Measurements from ENCODE around the gene STX16. TPM values are rescaled to one million over a fixed set of nuclear protein-coding genes. Genes with fewer than 3 reads are reported as not detected.
"Not testable (repeated sequence)": the region's sequence is repeated elsewhere in the genome, so short reads cannot be mapped to it uniquely, and the experiment has no call there.

Gene STX16
- polyA plus RNA-seq, 6 donors from 2014 or later: 15.7 to 35.7 (median 20.8) TPM

GRCh38 chr20:58647162-58647795 lies 3.8 kb upstream of the STX16 start:
- DNase-seq (no peak), ATAC-seq (ENCODE audit: low read depth in 2 of 2) (no peak)
- Mint-ChIP-seq H3K9me3 (no peaks in the 10 kb centered on the region), H3K4me3 (peak overlapping the region in 4 of 8 donors; percentile 29 to 81 (median 32)), H3K36me3 (no peaks in the 10 kb centered on the region), H3K27ac (peak overlapping the region in 1 of 6 donors; percentile 3), H3K4me1 (peaks cover 10 to 17% (median 17%) of the 10 kb centered on the region in 3 donors), H3K27me3 (peaks cover 3 to 24% (median 21%) of the 10 kb centered on the region in 3 donors)

DNA sequence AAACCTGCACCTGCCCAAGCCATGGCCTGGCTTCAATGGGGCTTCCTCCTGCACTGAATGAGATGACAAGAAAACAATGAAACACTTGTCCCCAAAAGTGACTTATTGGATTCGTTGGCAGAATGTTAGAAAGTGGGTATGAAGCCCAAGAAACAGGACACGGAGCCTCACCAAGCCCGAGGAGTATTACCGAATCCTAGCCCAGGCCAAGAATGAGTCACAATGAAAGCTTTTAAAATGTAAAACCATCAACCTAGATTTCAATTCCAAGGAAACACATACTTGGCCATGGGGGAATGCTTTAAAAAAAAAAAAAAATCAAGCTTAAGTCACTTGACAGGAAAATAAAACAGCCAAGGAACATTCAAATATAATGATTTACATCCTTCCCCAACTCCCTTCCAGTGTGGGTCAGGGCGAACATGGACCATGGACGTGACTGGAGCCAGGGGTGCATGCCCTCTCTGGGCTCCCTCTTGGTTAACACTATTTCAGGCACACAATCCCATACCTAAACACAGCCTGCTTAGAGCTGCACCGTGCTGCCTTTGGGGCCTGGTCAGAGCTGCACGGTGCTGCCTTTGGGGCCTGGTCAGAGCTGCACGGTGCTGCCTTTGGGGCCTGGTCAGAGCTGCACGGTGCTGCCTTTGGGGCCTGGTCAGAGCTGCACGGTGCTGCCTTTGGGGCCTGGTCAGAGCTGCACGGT lies 3.1 kb upstream of the STX16 start:
- H3K4me1 Mint-ChIP-seq: peaks cover 17 to 20% (median 19%) of the 10 kb centered on the region in 3 donors
- H3K9me3 Mint-ChIP-seq: no peaks in the 10 kb centered on the region
- peaks cover 0 to 18% (median 15%) of the 10 kb centered on the region in 3 donors for H3K27me3 Mint-ChIP-seq
- H3K4me3 Mint-ChIP-seq: peak overlapping the region in 6 of 8 donors; percentile 29 to 81 (median 38)
- H3K27ac Mint-ChIP-seq: peak overlapping the region in 1 of 6 donors; percentile 3
- H3K36me3 Mint-ChIP-seq: no peaks in the 10 kb centered on the region
- no peak for DNase-seq
- no peak for ATAC-seq (ENCODE audit: low read depth in 2 of 2)

DNA sequence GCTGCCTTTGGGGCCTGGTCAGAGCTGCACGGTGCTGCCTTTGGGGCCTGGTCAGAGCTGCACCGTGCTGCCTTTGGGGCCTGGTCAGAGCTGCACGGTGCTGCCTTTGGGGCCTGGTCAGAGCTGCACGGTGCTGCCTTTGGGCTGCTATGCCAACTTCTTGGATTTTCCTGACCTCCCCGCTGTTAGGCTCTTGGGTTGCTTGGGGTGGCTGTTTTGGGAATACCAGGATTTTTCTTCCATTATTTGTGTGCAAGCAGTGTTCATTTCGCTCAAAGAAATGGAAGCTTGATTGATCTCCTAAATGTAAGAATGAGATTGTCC lies 2.6 kb upstream of the STX16 start:
- not testable (repeated sequence) for ATAC-seq (ENCODE audit: low read depth in 2 of 2); H3K9me3 Mint-ChIP-seq
- peaks cover 0 to 13% (median 10%) of the 10 kb centered on the region in 3 donors for H3K27me3 Mint-ChIP-seq

GRCh38 chr20:58649288-58650180 lies 1.5 kb upstream of the STX16 start:
- ATAC-seq (ENCODE audit: low read depth in 2 of 2) (no peak), DNase-seq (peak; percentile 18)
- Mint-ChIP-seq H3K4me1 (peaks cover 22 to 24% (median 23%) of the 10 kb centered on the region in 3 donors), H3K36me3 (no peaks in the 10 kb centered on the region), H3K27ac (peak overlapping the region in 3 of 6 donors; percentile 33 to 91 (median 76)), H3K4me3 (peak overlapping the region; percentile 80 to 92 (median 88)), H3K9me3 (no peaks in the 10 kb centered on the region), H3K27me3 (peaks cover 0 to 7% (median 4%) of the 10 kb centered on the region in 3 donors)

More for the DNA sequence above, 2.6 kb upstream of the STX16 start:
- H3K27ac Mint-ChIP-seq: peak overlapping the region in 1 of 6 donors; percentile 76
- peak overlapping the region in 7 of 8 donors; percentile 52 to 92 (median 82) for H3K4me3 Mint-ChIP-seq
- DNase-seq, H3K36me3 Mint-ChIP-seq: not testable (repeated sequence)
- peaks cover 22 to 24% (median 23%) of the 10 kb centered on the region in 3 donors for H3K4me1 Mint-ChIP-seq

DNA sequence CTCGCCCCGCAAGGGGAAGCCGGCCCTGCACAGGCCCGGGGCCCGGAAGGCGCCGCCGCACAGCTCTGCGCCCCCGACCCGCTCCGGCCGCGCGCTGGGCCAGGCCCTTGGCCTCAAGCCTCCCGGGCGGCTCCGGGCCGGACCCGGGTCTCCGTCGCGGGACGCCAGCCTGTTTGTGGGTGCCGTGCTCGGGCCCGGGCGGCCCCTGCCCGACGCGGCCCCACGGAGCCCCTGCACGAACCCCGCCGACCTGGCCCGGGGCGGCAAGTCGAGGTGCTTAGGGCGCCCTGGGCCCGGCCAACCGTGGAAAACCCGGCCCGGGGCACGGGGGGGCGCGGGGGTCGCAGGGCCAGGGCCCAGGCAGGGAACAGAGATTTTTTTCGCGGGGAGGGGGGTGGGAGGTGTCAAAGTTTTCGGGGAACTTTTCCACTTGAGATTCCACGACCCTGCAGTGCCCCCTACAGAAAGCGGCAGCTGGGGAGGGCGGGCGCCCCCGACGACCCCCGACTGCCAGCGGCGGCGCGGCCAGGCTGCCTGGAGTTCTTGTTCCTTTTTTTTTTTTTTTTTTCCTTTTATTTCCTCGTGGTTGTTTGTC lies 805 bp upstream of the STX16 start:
- no peaks in the 10 kb centered on the region for H3K36me3 Mint-ChIP-seq
- no peaks in the 10 kb centered on the region for H3K9me3 Mint-ChIP-seq
- H3K27ac Mint-ChIP-seq: peak overlapping the region in 4 of 6 donors; percentile 95 to 99 (median 98)
- ATAC-seq (ENCODE audit: low read depth in 2 of 2) (peak; percentile 8 to 10), DNase-seq (peak; percentile 42)
- peaks cover 22 to 24% (median 23%) of the 10 kb centered on the region in 3 donors for H3K4me1 Mint-ChIP-seq
- peaks cover 0 to 7% (median 4%) of the 10 kb centered on the region in 3 donors for H3K27me3 Mint-ChIP-seq
- H3K4me3 Mint-ChIP-seq: peak overlapping the region; percentile 89 to 99 (median 98)

GRCh38 chr20:58651559-58651945 lies 469 bp downstream of the STX16 start:
- peak overlapping the region; percentile 92 to 99 (median 98) for H3K27ac Mint-ChIP-seq
- peak overlapping the region; percentile 89 to 99 (median 98) for H3K4me3 Mint-ChIP-seq
- ATAC-seq (ENCODE audit: low read depth in 2 of 2) (no peak), DNase-seq (no peak)
- H3K27me3 Mint-ChIP-seq: peaks cover 0 to 5% (median 0%) of the 10 kb centered on the region in 3 donors
- no peaks in the 10 kb centered on the region for H3K36me3 Mint-ChIP-seq
- H3K4me1 Mint-ChIP-seq: peaks cover 23 to 30% (median 28%) of the 10 kb centered on the region in 3 donors
- no peaks in the 10 kb centered on the region for H3K9me3 Mint-ChIP-seq

DNA sequence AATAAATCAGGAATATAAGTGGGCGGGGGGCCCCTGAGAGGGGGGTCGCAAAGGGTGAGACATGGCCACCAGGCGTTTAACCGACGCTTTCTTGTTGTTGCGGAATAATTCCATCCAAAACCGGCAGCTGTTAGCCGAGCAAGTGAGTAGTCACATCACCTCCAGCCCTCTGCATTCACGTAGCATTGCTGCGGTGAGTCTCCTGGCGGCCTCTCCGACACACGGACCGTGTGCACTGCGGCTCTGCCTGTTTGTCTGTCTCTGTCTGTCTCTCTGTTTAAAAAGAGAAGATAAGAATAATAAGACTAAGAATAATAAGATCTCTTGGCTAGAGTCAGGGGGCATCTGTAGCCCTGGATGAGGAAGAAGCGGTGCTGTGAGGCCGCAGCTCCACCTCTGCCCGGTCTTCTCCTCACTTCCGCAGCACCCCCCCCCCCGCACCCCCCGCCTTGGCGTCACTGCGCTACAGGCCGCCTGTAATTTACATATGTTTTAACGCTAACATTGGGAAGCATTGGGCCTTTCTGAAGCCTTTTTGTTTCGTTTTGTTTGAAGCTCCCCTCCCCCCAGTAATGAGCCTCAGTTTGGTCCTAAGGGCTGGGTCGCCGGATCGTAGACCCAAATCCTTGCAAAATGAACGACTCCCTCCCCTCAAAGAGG lies 993 bp downstream of the STX16 start:
- Mint-ChIP-seq H3K4me1 (peaks cover 23 to 35% (median 33%) of the 10 kb centered on the region in 3 donors), H3K27ac (peak overlapping the region; percentile 95 to 99 (median 98)), H3K27me3 (no peaks in the 10 kb centered on the region), H3K36me3 (no peaks in the 10 kb centered on the region), H3K4me3 (peak overlapping the region; percentile 89 to 99 (median 98)), H3K9me3 (no peaks in the 10 kb centered on the region)
- DNase-seq: peak; percentile 75
- ATAC-seq (ENCODE audit: low read depth in 2 of 2): peak; percentile 70 to 72

DNA sequence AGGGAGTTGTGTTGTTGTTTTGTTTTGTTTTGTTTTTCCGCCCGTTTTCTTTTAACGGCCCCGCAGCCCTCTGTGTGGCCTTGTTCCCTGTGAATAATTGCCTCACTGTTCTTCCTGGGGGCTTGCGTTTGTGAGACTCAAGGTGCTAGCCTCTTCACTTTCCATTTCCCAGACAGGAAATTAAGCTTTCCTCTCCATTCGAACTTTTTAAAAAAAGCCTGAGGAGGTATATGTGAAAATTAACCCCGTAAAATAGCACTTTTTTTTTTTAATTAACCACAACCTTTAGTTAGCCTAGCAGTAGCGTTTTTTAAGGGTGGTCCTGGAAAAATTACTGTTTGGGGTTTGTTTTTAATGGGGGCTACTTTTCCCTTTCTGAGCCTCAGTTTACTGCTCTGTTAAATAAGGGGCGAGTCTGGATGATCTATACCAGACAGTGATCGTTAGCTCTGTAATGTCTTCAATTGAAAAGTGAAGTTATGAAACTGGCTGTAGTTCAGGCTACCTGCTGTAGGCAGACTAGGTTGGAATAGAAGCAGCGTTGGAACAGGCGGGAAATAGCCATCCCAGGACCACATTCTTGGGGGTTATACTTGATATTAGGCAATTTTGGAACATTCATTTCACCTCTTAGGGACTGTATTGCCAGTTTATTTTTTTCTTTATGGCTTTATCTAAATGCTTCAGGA lies 1.7 kb downstream of the STX16 start:
- no peaks in the 10 kb centered on the region for H3K9me3 Mint-ChIP-seq
- peaks cover 23 to 42% (median 36%) of the 10 kb centered on the region in 3 donors for H3K4me1 Mint-ChIP-seq
- ATAC-seq (ENCODE audit: low read depth in 2 of 2): peak; percentile 1 to 4

DNA sequence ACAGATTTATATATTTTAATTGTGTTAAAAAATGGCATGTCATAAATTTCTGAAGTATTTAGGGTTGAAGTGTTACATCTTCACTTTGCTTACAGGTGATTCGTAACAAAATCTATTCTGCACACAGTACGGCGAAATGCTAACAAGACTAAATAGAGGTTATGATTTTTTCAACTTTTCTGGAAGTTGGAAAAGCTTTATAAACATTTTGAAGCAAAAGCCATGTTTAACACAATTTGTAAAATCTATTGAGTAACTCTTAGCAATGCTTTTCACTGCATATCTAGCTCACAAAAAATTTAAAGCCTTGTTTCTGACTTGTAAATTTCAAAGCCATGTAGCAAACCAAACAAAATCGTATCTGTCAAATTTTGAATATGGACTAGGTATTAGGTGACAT lies 3.3 kb downstream of the STX16 start:
- Mint-ChIP-seq H3K9me3 (no peaks in the 10 kb centered on the region), H3K4me1 (peaks cover 18 to 37% (median 33%) of the 10 kb centered on the region in 3 donors), H3K27me3 (no peaks in the 10 kb centered on the region), H3K27ac (no peak overlapping the region), H3K4me3 (no peak overlapping the region), H3K36me3 (no peaks in the 10 kb centered on the region)
- DNase-seq: no peak
- ATAC-seq (ENCODE audit: low read depth in 2 of 2): no peak

More for the DNA sequence above, 1.7 kb downstream of the STX16 start:
- Mint-ChIP-seq H3K27ac (peak overlapping the region; percentile 95 to 99 (median 98)), H3K4me3 (peak overlapping the region; percentile 89 to 99 (median 98)), H3K36me3 (no peaks in the 10 kb centered on the region), H3K27me3 (no peaks in the 10 kb centered on the region)
- no peak for DNase-seq

GRCh38 chr20:58655328-58656107 lies 4.4 kb downstream of the STX16 start:
- no peak overlapping the region for H3K27ac Mint-ChIP-seq
- no peak overlapping the region for H3K4me3 Mint-ChIP-seq
- no peaks in the 10 kb centered on the region for H3K27me3 Mint-ChIP-seq
- no peaks in the 10 kb centered on the region for H3K9me3 Mint-ChIP-seq
- H3K36me3 Mint-ChIP-seq: no peaks in the 10 kb centered on the region
- H3K4me1 Mint-ChIP-seq: peaks cover 29 to 41% (median 38%) of the 10 kb centered on the region in 3 donors
- ATAC-seq (ENCODE audit: low read depth in 2 of 2) (no peak), DNase-seq (no peak)

GRCh38 chr20:58656831-58657230 lies 5.7 kb downstream of the STX16 start:
- Mint-ChIP-seq H3K36me3 (peaks cover 0 to 2% of the 10 kb centered on the region in 2 donors), H3K27ac (peak overlapping the region in 1 of 6 donors; percentile 32), H3K4me1 (peaks cover 18 to 37% (median 34%) of the 10 kb centered on the region in 3 donors), H3K27me3 (no peaks in the 10 kb centered on the region), H3K4me3 (peak overlapping the region in 1 of 8 donors; percentile 17), H3K9me3 (no peaks in the 10 kb centered on the region)
- DNase-seq: no peak
- ATAC-seq (ENCODE audit: low read depth in 2 of 2): no peak
